ENCODE data around the gene NRN1. TPM values are rescaled to one million over a fixed set of nuclear protein-coding genes. Genes with fewer than 3 reads are reported as not detected.

The NRN1 gene
- total RNA-seq, 1 experiment from 2014 or later, result not detected

DNA sequence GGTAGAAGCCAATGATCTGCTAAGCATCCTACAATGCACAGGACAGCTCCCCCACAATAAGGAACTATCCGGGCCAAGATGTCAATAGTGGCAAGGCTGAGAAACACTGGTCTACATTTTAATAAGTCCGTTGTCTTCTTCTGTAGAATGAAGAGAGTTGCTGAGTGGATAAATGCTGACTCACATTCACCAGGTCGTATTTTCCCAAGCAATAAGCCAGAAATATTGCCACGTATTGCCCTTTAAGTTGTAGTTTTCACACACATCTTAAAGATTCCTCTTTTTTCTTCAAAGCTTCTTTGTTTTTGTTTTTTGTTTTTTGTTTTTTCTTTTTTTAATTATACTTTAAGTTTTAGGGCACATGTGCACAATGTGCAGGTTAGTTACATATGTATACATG lies 30.5 kb upstream of the NRN1 start:
- CTCF ChIA-PET, result no interaction called here
- intact Hi-C loops (cut with micrococcal nuclease; ENCODE audit: unreplicated experiment), result no loop called here
- no peak overlapping the region for H3K4me3 Mint-ChIP-seq (ENCODE audit: low read depth, unreplicated experiment)
- DNase-seq, result no peak
- H3K9me3 Mint-ChIP-seq (ENCODE audit: low read depth, unreplicated experiment), result no peaks in the 10 kb centered on the region
- H3K27ac Mint-ChIP-seq (ENCODE audit: unreplicated experiment), result no peak overlapping the region
- H3K27me3 Mint-ChIP-seq (ENCODE audit: unreplicated experiment), result peaks cover 12% of the 10 kb centered on the region
- BruUV-seq (replicated peaks), result no TSS peak
- TF ChIP-seq, protein P1, sequence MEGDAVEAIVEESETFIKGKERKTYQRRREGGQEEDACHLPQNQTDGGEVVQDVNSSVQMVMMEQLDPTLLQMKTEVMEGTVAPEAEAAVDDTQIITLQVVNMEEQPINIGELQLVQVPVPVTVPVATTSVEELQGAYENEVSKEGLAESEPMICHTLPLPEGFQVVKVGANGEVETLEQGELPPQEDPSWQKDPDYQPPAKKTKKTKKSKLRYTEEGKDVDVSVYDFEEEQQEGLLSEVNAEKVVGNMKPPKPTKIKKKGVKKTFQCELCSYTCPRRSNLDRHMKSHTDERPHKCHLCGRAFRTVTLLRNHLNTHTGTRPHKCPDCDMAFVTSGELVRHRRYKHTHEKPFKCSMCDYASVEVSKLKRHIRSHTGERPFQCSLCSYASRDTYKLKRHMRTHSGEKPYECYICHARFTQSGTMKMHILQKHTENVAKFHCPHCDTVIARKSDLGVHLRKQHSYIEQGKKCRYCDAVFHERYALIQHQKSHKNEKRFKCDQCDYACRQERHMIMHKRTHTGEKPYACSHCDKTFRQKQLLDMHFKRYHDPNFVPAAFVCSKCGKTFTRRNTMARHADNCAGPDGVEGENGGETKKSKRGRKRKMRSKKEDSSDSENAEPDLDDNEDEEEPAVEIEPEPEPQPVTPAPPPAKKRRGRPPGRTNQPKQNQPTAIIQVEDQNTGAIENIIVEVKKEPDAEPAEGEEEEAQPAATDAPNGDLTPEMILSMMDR (IDR thresholded peaks at IDR 0.05; ENCODE audit: unreplicated experiment), result no peak
- no peaks in the 10 kb centered on the region for H3K36me3 Mint-ChIP-seq (ENCODE audit: insufficient read depth, unreplicated experiment)
- no peaks in the 10 kb centered on the region for H3K4me1 Mint-ChIP-seq (ENCODE audit: low read depth, unreplicated experiment)

DNA sequence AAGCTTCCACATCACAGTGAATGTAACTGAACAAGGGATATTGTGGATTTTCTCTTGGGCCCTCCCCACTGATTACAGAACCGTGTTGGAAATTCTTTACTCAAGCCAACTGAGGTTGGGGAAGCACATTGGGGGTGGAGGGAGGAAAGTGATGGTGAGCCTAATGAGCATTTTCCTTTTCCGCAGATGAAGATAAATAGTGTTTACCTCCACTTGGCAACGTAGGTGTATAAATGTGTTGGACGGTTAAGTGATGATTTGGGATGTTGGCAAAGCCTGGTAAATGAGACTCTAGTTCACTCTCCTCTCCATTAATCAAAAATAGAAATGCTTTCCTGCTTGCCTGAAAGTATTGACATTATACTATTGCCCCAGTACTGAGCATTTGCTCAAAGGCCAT lies 27.1 kb upstream of the NRN1 start:
- DNase-seq, result no peak
- CTCF ChIA-PET, result no interaction called here
- TF ChIP-seq, protein P1 (IDR thresholded peaks at IDR 0.05; ENCODE audit: unreplicated experiment), result no peak
- Mint-ChIP-seq H3K36me3 (ENCODE audit: insufficient read depth, unreplicated experiment) (no peaks in the 10 kb centered on the region), H3K27ac (ENCODE audit: unreplicated experiment) (no peak overlapping the region), H3K9me3 (ENCODE audit: low read depth, unreplicated experiment) (peaks cover 5% of the 10 kb centered on the region), H3K4me3 (ENCODE audit: low read depth, unreplicated experiment) (no peak overlapping the region), H3K27me3 (ENCODE audit: unreplicated experiment) (peaks cover 37% of the 10 kb centered on the region), H3K4me1 (ENCODE audit: low read depth, unreplicated experiment) (no peaks in the 10 kb centered on the region)
- intact Hi-C loops (cut with micrococcal nuclease; ENCODE audit: unreplicated experiment), result no loop called here
- no TSS peak for BruUV-seq (replicated peaks)

DNA sequence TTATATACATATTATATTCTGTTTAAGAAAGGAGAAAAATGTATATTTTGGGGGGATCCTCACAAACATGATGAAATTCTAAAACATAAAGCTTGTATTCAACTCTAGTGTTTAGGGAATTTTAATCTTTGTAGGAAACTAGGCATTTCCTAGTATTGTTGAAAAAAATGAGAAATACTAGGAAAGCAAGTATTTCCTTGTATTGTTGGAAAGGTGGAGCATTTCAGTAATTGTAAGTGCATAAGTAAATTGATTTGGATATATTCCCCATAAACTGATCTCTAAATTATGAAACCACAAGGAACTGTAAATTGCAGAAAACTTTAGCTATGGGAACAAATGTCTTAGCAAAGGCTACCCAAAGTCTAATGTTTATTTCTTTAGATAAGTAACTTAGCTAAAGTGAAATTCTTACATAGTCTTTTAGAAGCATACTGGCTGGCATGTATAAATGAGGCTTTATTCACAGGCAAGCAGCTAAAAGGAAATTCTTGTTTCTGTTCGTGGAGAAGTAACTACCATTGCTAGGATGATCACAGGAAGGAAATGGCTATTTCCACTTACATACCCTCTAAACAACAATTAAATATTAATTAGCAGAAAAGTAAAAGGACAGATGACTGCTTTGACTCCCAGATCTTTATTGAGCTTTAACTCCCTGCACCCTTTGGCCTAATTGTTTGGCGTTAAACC lies 19.9 kb upstream of the NRN1 start:
- Mint-ChIP-seq H3K9me3 (ENCODE audit: low read depth, unreplicated experiment) (peaks cover 5% of the 10 kb centered on the region), H3K27ac (ENCODE audit: unreplicated experiment) (no peak overlapping the region), H3K4me3 (ENCODE audit: low read depth, unreplicated experiment) (no peak overlapping the region), H3K4me1 (ENCODE audit: low read depth, unreplicated experiment) (no peaks in the 10 kb centered on the region), H3K27me3 (ENCODE audit: unreplicated experiment) (peaks cover 42% of the 10 kb centered on the region), H3K36me3 (ENCODE audit: insufficient read depth, unreplicated experiment) (no peaks in the 10 kb centered on the region)
- intact Hi-C loops (cut with micrococcal nuclease; ENCODE audit: unreplicated experiment), result no loop called here
- TF ChIP-seq, protein P1 (IDR thresholded peaks at IDR 0.05; ENCODE audit: unreplicated experiment), result no peak
- no peak for DNase-seq
- CTCF ChIA-PET, result no interaction called here
- no TSS peak for BruUV-seq (replicated peaks)

DNA sequence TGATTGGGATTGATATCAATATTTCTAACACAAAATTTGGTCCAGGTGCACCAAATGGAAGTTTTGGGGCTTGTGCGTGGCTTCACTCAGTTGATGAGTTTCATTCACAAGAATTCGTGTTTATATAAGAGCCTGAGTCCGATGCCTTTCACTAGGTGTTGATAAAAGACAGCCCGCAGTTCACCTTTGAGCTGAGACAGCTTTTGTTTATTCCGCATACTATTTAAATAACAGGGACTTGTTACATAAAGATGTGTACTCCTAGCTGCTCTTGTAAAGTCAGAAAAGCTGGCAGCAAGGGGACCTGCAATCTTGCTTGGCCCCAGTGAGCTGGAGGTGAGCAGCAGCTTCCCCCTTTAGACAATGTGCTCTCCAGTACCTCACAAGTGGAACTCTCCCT lies 19.0 kb upstream of the NRN1 start:
- TF ChIP-seq, protein P1 (IDR thresholded peaks at IDR 0.05; ENCODE audit: unreplicated experiment), result no peak
- Mint-ChIP-seq H3K4me3 (ENCODE audit: low read depth, unreplicated experiment) (no peak overlapping the region), H3K9me3 (ENCODE audit: low read depth, unreplicated experiment) (peaks cover 4% of the 10 kb centered on the region), H3K4me1 (ENCODE audit: low read depth, unreplicated experiment) (no peaks in the 10 kb centered on the region), H3K27me3 (ENCODE audit: unreplicated experiment) (peaks cover 44% of the 10 kb centered on the region), H3K36me3 (ENCODE audit: insufficient read depth, unreplicated experiment) (no peaks in the 10 kb centered on the region), H3K27ac (ENCODE audit: unreplicated experiment) (no peak overlapping the region)
- intact Hi-C loops (cut with micrococcal nuclease; ENCODE audit: unreplicated experiment), result no loop called here
- CTCF ChIA-PET, result no interaction called here
- BruUV-seq (replicated peaks), result no TSS peak
- DNase-seq, result no peak

Measured in Calu3 (cell line).